Body of pancreas (tissue), 4 donors: Measurements from ENCODE around the gene HAP1.

Experiments
- CTCF ChIP-seq, 7 experiments: fragments of 450-650 bp in 4 of 7; fragments of 200-600 bp in 3 of 7; sonication (generic) in 3 of 7; IDR thresholded peaks; one replicate each; pipeline ENCODE4 v1.5.1; 2016 to 2019; ENCODE audit warnings: antibody characterized with exemption in 7 of 7
- POLR2A ChIP-seq, 3 donors: fragments of 450-650 bp; IDR thresholded peaks; one replicate each; pipeline ENCODE4 v1.6.1; 2016; ENCODE audit warnings: antibody characterized with exemption in 3 of 3, mild to moderate bottlenecking in 2 of 3

GRCh38 chr17:41779954-41780353 is 45.5 kb upstream of the HAP1 start:
- TF ChIP-seq POLR2A (IDR thresholded peaks at IDR 0.05) = no peak
- no peak for TF ChIP-seq CTCF (IDR thresholded peaks at IDR 0.05)
